ENCODE results near the gene LMX1A.

DNA sequence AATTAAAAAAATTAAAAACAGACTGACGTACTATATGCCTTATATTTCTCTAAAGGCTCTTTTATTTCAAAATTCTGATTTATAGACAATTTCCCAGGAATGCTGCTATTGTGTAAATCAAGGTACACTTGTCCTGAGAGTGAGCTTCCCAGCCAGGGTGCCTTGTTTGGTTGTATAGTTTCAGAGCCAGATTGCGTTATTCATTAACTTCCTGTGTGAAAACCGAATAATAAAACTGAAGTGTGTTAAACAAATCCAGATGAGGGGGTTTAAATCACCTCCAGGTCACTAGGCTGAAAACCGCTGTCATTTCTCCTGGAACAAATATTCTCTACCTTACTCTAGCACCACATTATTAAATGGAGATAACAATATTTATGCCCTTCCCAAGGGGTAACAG, 68.7 kb downstream of the LMX1A start:
- TF ChIP-seq, protein P1, sequence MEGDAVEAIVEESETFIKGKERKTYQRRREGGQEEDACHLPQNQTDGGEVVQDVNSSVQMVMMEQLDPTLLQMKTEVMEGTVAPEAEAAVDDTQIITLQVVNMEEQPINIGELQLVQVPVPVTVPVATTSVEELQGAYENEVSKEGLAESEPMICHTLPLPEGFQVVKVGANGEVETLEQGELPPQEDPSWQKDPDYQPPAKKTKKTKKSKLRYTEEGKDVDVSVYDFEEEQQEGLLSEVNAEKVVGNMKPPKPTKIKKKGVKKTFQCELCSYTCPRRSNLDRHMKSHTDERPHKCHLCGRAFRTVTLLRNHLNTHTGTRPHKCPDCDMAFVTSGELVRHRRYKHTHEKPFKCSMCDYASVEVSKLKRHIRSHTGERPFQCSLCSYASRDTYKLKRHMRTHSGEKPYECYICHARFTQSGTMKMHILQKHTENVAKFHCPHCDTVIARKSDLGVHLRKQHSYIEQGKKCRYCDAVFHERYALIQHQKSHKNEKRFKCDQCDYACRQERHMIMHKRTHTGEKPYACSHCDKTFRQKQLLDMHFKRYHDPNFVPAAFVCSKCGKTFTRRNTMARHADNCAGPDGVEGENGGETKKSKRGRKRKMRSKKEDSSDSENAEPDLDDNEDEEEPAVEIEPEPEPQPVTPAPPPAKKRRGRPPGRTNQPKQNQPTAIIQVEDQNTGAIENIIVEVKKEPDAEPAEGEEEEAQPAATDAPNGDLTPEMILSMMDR (IDR thresholded peaks at IDR 0.05; ENCODE audit: insufficient read depth, low read length), result no peak
- no peak for TF ChIP-seq POLR2AphosphoS5 (IDR thresholded peaks at IDR 0.05; ENCODE audit: low read depth)
- TF ChIP-seq, protein P2, sequence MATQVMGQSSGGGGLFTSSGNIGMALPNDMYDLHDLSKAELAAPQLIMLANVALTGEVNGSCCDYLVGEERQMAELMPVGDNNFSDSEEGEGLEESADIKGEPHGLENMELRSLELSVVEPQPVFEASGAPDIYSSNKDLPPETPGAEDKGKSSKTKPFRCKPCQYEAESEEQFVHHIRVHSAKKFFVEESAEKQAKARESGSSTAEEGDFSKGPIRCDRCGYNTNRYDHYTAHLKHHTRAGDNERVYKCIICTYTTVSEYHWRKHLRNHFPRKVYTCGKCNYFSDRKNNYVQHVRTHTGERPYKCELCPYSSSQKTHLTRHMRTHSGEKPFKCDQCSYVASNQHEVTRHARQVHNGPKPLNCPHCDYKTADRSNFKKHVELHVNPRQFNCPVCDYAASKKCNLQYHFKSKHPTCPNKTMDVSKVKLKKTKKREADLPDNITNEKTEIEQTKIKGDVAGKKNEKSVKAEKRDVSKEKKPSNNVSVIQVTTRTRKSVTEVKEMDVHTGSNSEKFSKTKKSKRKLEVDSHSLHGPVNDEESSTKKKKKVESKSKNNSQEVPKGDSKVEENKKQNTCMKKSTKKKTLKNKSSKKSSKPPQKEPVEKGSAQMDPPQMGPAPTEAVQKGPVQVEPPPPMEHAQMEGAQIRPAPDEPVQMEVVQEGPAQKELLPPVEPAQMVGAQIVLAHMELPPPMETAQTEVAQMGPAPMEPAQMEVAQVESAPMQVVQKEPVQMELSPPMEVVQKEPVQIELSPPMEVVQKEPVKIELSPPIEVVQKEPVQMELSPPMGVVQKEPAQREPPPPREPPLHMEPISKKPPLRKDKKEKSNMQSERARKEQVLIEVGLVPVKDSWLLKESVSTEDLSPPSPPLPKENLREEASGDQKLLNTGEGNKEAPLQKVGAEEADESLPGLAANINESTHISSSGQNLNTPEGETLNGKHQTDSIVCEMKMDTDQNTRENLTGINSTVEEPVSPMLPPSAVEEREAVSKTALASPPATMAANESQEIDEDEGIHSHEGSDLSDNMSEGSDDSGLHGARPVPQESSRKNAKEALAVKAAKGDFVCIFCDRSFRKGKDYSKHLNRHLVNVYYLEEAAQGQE (IDR thresholded peaks at IDR 0.05; ENCODE audit: insufficient replicate concordance, low read depth), result no peak
